ENCODE measurements around the gene JMY.

- TF ChIP-seq CTCF (IDR thresholded peaks at IDR 0.05): no peak
- no peak for TF ChIP-seq POLR2A (IDR thresholded peaks at IDR 0.05; ENCODE audit: low read depth)
- no peak for TF ChIP-seq EP300 (IDR thresholded peaks at IDR 0.05)
Measured at GRCh38 chr5:79269733-79270166, 33.8 kb downstream of the JMY start.

Data from esophagus muscularis mucosa (tissue), 4 donors.